Activated CD4-positive, alpha-beta T cell treated with anti-CD3 and anti-CD28 coated beads, Interleukin-2, amount 10 ng/mL, durations not matched to agents 7 days and 5 days (primary cell): ENCODE data around the gene THSD4. TPM values are rescaled to one million over a fixed set of nuclear protein-coding genes. Genes with fewer than 3 reads are reported as not detected.
"Not testable (repeated sequence)": the region's sequence is repeated elsewhere in the genome, so short reads cannot be mapped to it uniquely, and the experiment has no call there.

ENCODE experiments used
- CTCF ChIA-PET: fragments of 350-600 bp; sonication (Branson Sonifier 250); formaldehyde crosslinking; loops from one replicate; lab custom pipeline; 2021; ENCODE audit warnings: antibody characterized with exemption; lab: Charles Lee
- POLR2A ChIA-PET: fragments of 350-600 bp; sonication (Branson Sonifier 250); formaldehyde crosslinking; loops from one replicate; lab custom pipeline; 2021; ENCODE audit warnings: antibody characterized with exemption; lab: Charles Lee
- DNase-seq: peaks from one replicate; pipeline ENCODE4 v3.0.0-alpha.2; 2020
- H3K27ac Mint-ChIP-seq: one replicate; pipeline ENCODE4 v1.8.0; 2021; ENCODE audit warnings: mild to moderate bottlenecking, moderate library complexity, mixed read lengths
- H3K27me3 Mint-ChIP-seq: one replicate; pipeline ENCODE4 v1.8.0; 2021; ENCODE audit warnings: mixed read lengths
- H3K36me3 Mint-ChIP-seq: one replicate; pipeline ENCODE4 v1.8.0; 2021; ENCODE audit warnings: low read depth, mixed read lengths
- H3K4me1 Mint-ChIP-seq: one replicate; pipeline ENCODE4 v1.8.0; 2021; ENCODE audit warnings: mixed read lengths
- H3K4me3 Mint-ChIP-seq: one replicate; pipeline ENCODE4 v1.8.0; 2021; ENCODE audit warnings: mild to moderate bottlenecking, moderate library complexity, mixed read lengths
- H3K9me3 Mint-ChIP-seq: one replicate; pipeline ENCODE4 v1.8.0; 2021; ENCODE audit warnings: mixed read lengths
- total RNA-seq, 2 experiments: library from RNA; stranded (reverse); gene quantifications; one replicate each; pipeline ENCODE4 v1.2.3, GENCODE V29; 2021

The THSD4 gene
- total RNA-seq, 2 experiments from 2014 or later = not detected

DNA sequence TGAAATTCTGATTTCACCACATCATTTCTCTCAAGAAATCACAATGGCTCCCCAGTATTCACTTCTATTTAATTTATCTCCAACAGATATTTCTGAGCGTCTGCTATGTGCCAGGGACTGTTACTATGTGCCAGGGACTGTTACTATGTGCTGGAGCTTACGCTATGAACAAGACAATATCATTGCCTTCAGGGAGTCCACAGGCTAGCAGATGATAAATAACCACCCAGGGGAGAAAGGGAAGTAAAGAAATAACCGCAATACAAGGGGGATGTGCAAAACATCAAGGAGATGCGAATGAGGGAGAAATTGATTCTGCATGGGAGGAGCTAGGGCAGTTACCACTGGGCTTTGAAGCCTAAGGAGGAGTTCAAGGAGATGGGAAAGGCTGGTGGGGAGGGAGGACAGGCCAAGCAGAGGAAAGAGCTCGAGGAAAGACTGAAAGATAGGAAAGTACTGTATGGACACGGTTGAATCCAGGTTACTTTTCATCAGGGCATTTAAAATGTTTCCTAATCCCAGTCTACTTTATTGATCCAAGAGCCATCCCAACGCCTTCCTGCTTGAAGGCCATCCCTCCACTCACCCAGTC, 2.5 kb downstream of the THSD4 start:
- Mint-ChIP-seq H3K4me3 (no peak overlapping the region), H3K36me3 (no peaks in the 10 kb centered on the region), H3K27ac (no peak overlapping the region), H3K4me1 (peaks cover 7% of the 10 kb centered on the region), H3K27me3 (peaks cover 39% of the 10 kb centered on the region), H3K9me3 (no peaks in the 10 kb centered on the region)
- POLR2A ChIA-PET = no interaction called here
- DNase-seq = no peak
- CTCF ChIA-PET = interaction anchor here (0.6 kb wide), 1 partner anchor 283 kb away, joined by 3 read pairs; no protein-coding TSS in a partner anchor

DNA sequence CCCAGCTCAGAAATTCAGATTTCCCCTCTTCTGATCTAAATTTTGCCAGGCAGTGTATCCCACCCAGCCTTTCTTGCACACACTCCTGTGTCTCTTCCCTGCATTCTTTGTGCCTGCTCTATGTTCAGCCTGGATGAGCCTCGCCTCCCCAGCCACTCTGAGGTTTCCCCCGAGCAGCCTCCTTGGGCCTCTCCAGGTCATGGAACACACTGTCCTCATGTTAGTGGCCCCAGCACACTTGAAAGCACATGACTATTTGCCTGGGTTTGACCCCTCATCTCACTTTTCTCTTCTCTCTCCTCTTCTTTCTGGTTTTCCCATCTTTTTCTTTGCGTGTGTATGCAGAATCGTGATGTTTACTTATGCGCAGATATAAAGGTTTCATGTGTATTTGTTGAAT, 3.1 kb downstream of the THSD4 start:
- Mint-ChIP-seq H3K9me3 (no peaks in the 10 kb centered on the region), H3K27me3 (peaks cover 39% of the 10 kb centered on the region), H3K27ac (no peak overlapping the region), H3K4me1 (peaks cover 7% of the 10 kb centered on the region), H3K36me3 (no peaks in the 10 kb centered on the region), H3K4me3 (no peak overlapping the region)
- ChIA-PET POLR2A (no interaction called here), CTCF (no interaction called here)
- DNase-seq = no peak

DNA sequence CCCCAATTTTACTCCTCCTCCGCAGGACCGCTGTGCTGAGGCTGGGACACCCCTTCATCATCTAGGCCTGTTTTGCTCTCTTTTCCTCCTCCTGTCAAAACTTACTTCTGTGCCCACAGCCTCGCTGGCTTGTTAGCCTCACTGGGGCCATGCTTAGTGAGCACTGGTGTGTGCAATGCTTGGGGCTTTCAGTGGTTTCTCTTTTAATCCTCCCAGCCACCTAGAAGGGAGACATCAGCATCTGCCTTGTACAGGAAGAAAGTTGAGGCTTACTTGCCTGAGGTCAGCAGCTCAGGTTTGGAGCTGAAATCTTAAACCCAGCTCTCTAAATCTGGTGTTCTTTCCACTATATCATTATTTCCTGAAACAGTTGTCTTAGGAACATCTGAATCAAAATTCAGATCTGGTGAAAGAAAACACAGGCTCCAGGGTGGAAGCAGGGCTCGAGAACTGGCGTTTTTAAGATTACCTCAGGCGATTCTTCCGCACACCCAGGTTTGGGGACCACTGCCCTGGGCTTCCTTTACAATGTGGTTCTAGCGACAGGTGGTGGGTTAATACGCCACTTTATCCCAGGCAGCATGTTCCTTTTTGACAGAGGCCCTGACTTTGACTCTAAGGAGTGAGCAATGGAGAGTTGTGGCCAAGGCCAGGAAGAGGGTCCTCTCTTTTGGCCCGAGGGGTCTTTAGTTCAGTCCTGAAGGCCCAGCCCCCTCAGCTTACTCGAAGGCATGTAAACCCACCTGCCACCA, 3.8 kb downstream of the THSD4 start:
- H3K36me3 Mint-ChIP-seq = no peaks in the 10 kb centered on the region
- no peak overlapping the region for H3K27ac Mint-ChIP-seq
- no peak overlapping the region for H3K4me3 Mint-ChIP-seq
- peaks cover 37% of the 10 kb centered on the region for H3K27me3 Mint-ChIP-seq
- DNase-seq = no peak
- no peaks in the 10 kb centered on the region for H3K9me3 Mint-ChIP-seq
- CTCF ChIA-PET = no interaction called here
- POLR2A ChIA-PET = no interaction called here
- H3K4me1 Mint-ChIP-seq = peaks cover 7% of the 10 kb centered on the region

DNA sequence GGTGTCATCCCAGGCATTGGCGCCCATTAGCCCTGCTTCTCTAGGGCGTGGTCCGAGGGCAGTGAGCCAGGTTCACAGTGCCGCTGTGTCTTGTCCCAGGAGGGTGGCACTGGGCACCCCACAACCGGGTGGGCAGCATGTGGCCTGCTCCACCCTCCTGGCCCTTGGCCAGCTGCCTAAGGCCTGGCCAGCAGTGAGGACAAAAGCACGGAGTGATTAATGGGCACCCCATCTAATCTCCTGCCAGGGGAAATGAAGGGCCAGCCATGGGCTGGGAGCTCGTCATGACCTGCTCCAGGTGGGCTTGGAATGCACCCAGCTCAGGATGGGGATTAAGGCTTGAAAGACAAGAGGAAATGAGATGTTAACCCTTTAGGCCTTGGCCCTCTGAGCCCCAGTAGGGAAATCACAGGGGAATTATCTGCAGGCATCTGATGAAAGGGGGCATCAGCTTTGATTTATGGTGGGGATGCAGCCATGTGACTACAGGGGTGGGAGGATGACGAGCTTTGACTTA, 5.2 kb downstream of the THSD4 start:
- Mint-ChIP-seq H3K27ac (no peak overlapping the region), H3K4me3 (no peak overlapping the region), H3K9me3 (no peaks in the 10 kb centered on the region), H3K4me1 (peaks cover 4% of the 10 kb centered on the region), H3K27me3 (peaks cover 32% of the 10 kb centered on the region), H3K36me3 (no peaks in the 10 kb centered on the region)
- CTCF ChIA-PET = no interaction called here
- POLR2A ChIA-PET = no interaction called here
- DNase-seq = no peak

DNA sequence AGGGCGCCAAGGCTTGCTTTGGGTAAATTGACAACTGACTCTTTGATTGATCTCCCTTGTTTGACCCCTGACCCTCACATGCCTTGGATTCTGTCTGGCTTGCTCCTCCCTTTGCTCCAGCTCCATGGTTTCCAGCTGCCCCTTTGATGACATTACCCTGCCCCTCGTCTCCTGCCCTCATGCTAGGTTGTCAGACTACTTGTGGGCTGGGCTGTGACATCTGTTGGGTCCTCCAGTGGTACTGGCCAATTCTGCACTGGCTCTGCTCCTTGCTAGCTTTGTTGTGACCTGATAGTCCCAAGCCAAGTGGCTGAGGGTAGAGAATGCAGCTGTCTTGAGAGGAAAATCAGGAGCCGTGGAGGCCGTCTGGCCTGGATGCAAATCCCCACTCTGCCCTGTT, 6.2 kb downstream of the THSD4 start:
- peaks cover 27% of the 10 kb centered on the region for H3K27me3 Mint-ChIP-seq
- peaks cover 1% of the 10 kb centered on the region for H3K4me1 Mint-ChIP-seq
- ChIA-PET CTCF (no interaction called here), POLR2A (no interaction called here)
- no peak for DNase-seq
- H3K4me3 Mint-ChIP-seq = no peak overlapping the region
- no peaks in the 10 kb centered on the region for H3K9me3 Mint-ChIP-seq
- no peaks in the 10 kb centered on the region for H3K36me3 Mint-ChIP-seq
- H3K27ac Mint-ChIP-seq = no peak overlapping the region

DNA sequence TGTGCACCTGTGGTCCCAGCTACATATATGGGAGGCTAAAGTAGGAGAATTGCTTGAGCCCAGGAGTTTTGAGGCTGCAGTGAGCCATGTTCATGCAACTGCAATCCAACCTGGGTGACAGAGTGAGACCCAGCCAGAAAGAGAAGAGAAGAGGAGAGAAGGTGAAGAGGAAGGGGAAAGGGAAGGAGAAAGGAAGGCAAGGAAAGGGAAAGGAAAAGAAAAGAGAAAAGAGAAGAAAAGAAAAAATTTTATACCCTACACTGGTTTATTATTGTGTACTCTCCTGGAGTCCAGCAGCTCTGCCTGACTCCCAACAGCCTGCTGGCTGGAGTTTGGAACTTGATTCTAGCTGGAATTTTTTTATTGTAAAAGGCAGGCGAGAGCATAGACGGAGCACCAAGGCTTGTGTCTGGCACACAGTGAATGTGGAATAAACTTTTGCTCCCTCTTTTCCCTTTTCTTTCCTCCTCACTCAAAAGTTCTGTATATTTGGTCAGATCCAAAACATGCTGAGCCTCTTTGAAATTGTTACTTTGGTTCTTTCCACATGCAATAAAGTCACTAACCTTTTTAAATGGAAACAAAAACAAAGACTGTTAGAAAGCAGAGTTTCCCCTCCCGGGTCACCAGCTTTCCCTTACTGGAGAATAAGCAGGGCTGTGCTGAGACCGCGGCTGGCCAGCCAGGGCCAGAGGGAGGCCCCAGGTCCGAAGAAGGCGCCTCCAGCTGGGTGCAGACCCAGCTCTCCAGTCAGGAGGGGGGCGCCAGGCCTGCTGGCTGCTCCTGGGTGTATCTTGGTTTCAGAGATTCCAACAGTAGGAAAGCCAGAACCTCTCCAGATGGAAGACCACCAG, 9.9 kb downstream of the THSD4 start:
- Mint-ChIP-seq H3K36me3 (no peaks in the 10 kb centered on the region), H3K9me3 (no peaks in the 10 kb centered on the region), H3K4me1 (no peaks in the 10 kb centered on the region), H3K27me3 (peaks cover 3% of the 10 kb centered on the region), H3K27ac (no peak overlapping the region), H3K4me3 (no peak overlapping the region)
- no peak for DNase-seq
- POLR2A ChIA-PET = no interaction called here
- CTCF ChIA-PET = no interaction called here

DNA sequence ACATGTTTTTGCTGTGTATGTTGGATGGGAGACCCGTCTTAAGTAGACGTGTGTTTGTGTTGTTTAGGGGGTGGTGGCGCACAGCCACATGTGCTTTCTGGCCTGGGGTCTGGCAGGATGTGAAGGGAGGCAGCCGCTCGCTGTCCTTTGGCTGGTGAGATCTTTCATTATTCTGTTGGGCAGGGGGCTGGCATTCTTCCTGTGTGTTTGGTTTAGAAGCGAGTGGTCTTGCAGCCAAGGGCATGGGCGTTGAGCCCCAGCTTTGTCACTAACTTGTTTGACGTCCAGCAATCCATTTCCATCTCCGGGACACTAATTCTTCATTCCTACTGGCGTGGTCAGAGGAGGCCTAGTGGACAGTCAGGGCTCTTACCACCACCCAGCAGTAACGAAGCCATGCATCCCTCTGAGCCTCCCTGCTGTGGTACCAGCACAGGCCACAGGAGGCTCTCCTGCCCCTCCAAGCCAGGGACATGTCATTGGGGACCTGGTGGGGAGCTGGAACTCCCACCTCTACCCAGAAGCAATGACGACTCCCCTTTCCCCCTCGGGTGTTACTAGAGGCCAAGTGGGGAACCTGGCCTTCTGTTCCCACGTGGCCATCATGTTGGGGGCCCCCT, 10.7 kb downstream of the THSD4 start:
- peaks cover 3% of the 10 kb centered on the region for H3K27me3 Mint-ChIP-seq
- H3K4me3 Mint-ChIP-seq = no peak overlapping the region
- ChIA-PET CTCF (no interaction called here), POLR2A (no interaction called here)
- no peak overlapping the region for H3K27ac Mint-ChIP-seq
- no peaks in the 10 kb centered on the region for H3K36me3 Mint-ChIP-seq
- DNase-seq = no peak
- no peaks in the 10 kb centered on the region for H3K4me1 Mint-ChIP-seq
- H3K9me3 Mint-ChIP-seq = no peaks in the 10 kb centered on the region

DNA sequence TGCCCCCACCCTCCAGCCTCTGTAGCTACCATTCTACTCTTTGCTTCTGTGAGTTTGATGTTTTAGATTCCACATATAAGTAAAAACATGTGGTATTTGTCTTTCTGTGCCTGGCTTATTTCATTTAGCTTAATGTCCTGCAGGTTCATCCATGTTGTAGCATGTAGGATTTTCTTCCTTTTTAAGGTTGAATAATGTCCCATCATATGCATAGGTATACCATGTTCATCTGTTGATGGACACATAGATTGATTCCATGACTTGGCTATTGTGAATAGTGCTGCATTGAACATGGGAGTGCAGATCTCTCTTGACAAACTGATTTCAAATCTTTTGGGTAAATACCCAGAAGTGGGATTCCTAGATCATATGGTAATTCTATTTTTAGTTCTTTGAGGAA, 11.8 kb downstream of the THSD4 start:
- no peak for DNase-seq
- ChIA-PET POLR2A (no interaction called here), CTCF (interaction anchor here (0.7 to 0.9 kb wide), 2 partner anchors 16 to 604 kb away, joined by 3 read pairs; no protein-coding TSS in a partner anchor)

DNA sequence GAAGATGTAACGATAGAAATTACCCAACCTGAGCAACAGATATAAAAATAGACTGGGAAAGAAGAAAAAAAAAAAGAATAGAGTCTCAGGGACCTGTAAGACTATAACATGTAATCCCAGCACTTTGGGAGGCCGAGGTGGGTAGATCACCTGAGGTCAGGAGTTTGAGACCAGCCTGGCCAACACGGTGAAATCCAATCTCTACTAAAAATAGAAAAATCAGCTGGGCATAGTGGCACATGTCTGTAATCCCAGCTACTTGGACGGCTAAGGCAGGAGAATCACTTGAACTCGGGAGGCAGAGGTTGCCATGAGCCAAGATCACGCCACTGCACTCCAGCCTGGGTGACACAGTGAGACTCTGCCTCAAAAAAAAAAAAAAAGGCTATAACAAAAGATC, 12.9 kb downstream of the THSD4 start:
- H3K4me1 Mint-ChIP-seq, DNase-seq, H3K27ac Mint-ChIP-seq, POLR2A ChIA-PET, CTCF ChIA-PET, H3K27me3 Mint-ChIP-seq, H3K9me3 Mint-ChIP-seq, H3K4me3 Mint-ChIP-seq, H3K36me3 Mint-ChIP-seq: not testable (repeated sequence)

More for the DNA sequence above, 11.8 kb downstream of the THSD4 start:
- no peak overlapping the region for H3K27ac Mint-ChIP-seq
- no peaks in the 10 kb centered on the region for H3K4me1 Mint-ChIP-seq
- no peaks in the 10 kb centered on the region for H3K9me3 Mint-ChIP-seq
- no peaks in the 10 kb centered on the region for H3K36me3 Mint-ChIP-seq
- no peak overlapping the region for H3K4me3 Mint-ChIP-seq
- peaks cover 3% of the 10 kb centered on the region for H3K27me3 Mint-ChIP-seq

DNA sequence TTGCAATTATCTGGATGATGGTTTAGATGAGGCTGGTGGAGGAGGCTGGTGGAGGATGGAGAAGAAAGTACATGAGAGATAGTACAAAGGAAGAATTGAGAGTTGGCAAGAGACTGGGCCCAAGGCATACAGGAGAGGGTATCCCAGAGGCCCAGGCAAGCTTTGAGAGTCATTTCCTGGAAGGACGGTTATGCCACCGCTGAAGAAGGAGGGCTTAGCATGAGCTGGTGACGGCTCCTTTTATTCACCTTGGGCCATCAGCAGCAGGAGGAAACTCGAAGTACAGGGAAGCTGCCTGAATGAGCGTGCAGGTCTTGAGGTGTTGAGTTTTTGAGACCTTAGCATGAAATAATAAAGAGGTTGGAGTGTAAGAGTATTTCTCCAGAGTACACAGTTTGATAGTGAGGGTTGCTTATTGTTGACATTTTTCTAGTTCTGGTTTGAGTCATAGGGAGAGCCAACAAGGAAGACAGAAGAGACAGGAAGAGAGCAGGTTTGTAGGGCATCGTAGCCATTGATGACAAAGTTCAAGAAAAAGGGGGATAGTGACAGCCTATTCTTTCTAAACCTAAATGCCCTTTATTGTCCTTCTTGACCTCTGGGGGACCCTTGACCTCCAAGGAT, 13.8 kb downstream of the THSD4 start:
- CTCF ChIA-PET = no interaction called here
- Mint-ChIP-seq H3K36me3 (no peaks in the 10 kb centered on the region), H3K4me1 (no peaks in the 10 kb centered on the region), H3K9me3 (no peaks in the 10 kb centered on the region), H3K27ac (no peak overlapping the region), H3K27me3 (peaks cover 9% of the 10 kb centered on the region), H3K4me3 (no peak overlapping the region)
- POLR2A ChIA-PET = no interaction called here
- no peak for DNase-seq

DNA sequence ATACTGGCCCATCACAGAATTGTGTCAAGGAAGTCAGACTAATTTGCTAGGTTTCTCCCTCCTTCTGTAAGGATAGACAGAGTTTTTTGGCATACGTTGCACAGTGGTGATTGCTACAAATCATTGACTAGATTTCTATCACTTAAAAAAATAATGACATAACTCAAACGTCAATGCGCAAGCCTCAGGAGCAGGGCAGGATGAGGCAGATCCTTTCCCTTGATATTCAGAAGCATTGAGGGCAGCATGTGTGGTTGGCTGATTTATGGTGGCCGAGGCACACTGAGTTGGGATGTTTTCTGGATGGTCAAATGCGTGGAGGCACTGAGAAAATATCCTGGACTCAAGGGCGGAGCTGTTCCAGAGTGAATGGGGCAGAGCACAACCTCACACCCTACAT, 14.4 kb downstream of the THSD4 start:
- no peak for DNase-seq
- no peaks in the 10 kb centered on the region for H3K36me3 Mint-ChIP-seq
- H3K27ac Mint-ChIP-seq = no peak overlapping the region
- H3K27me3 Mint-ChIP-seq = peaks cover 11% of the 10 kb centered on the region
- no peaks in the 10 kb centered on the region for H3K4me1 Mint-ChIP-seq
- H3K9me3 Mint-ChIP-seq = no peaks in the 10 kb centered on the region
- no peak overlapping the region for H3K4me3 Mint-ChIP-seq
- POLR2A ChIA-PET = no interaction called here
- CTCF ChIA-PET = interaction anchor here (1.0 kb wide), 1 partner anchor 33 kb away, joined by 3 read pairs; no protein-coding TSS in a partner anchor

DNA sequence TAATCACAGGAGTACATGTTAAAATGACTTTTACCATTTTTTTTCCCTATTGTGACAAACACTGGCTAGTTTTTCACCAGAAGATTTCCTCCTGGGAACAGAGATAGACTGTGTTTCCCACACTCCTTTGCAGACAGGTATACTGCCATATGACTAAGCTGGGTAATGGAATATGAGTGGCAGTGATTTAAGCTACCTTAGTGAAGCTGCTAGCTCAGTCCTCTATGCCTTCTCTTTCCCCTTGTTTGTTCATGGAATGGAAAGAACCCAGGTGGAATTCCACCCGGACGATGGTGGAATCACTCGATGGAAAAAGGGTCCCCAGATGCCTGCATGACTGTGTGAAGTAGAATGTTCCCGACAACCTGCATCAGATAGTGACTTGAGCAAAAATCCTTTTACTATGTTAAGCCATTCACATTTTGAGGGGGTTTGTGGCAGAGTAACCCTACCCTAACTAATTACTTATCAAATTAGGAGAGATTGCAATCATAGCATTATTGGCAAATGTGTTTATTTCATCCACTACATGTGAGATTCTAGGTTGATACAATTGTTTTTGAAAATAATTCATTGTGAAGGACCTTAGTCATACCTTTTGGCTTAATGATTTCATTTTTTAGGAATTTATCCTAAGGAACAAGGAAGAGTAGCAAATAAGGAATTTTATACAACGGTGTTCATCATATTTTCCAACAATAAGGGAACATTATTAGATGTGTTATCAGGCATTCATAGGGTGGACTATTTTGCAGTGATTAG, 16.5 kb downstream of the THSD4 start:
- H3K27ac Mint-ChIP-seq = no peak overlapping the region
- POLR2A ChIA-PET = no interaction called here
- no peak overlapping the region for H3K4me3 Mint-ChIP-seq
- CTCF ChIA-PET = no interaction called here
- H3K9me3 Mint-ChIP-seq = no peaks in the 10 kb centered on the region
- H3K4me1 Mint-ChIP-seq = no peaks in the 10 kb centered on the region
- H3K36me3 Mint-ChIP-seq = no peaks in the 10 kb centered on the region
- peaks cover 9% of the 10 kb centered on the region for H3K27me3 Mint-ChIP-seq
- no peak for DNase-seq
